Measurements from ENCODE around the gene CSNK1A1.
"Not testable (repeated sequence)": the region's sequence is repeated elsewhere in the genome, so short reads cannot be mapped to it uniquely, and the experiment has no call there.

Gene CSNK1A1

GRCh38 chr5:149567226-149567625, 16.0 kb upstream of the CSNK1A1 start:
- no peak for DNase-seq (ENCODE audit: low read depth, low spot score)
- CTCF ChIA-PET, result interaction anchor here (0.9 to 8.3 kb wide), 11 partner anchors 10 to 253 kb away, joined by 3 to 352 read pairs (median 5); partner anchors contain the start of gene CSNK1A1
- POLR2A ChIA-PET, result interaction anchor here (1.2 kb wide), 1 partner anchor 133 kb away, joined by 3 read pairs; no protein-coding TSS in a partner anchor
- H3K4me3 ChIP-seq (ENCODE audit: low read depth, low read length), result no peak overlapping the region
- TF ChIP-seq CTCF (IDR thresholded peaks at IDR 0.05; ENCODE audit: insufficient read depth, low read length, missing control alignments), result no peak

GRCh38 chr5:149564542-149565140, 13.4 kb upstream of the CSNK1A1 start:
- peak; percentile 35 for TF ChIP-seq CTCF (IDR thresholded peaks at IDR 0.05; ENCODE audit: insufficient read depth, low read length, missing control alignments)
- DNase-seq (ENCODE audit: low read depth, low spot score); H3K4me3 ChIP-seq (ENCODE audit: low read depth, low read length): not testable (repeated sequence)
- CTCF ChIA-PET, result interaction anchor here (0.6 to 8.3 kb wide), 39 partner anchors 10 to 251 kb away, joined by 3 to 352 read pairs (median 4); partner anchors contain the start of genes ARHGEF37, CSNK1A1, GRPEL2 and PCYOX1L
- POLR2A ChIA-PET, result interaction anchor here (0.6 to 1.3 kb wide), 2 partner anchors 119 to 130 kb away, joined by 3 to 12 read pairs; no protein-coding TSS in a partner anchor

- no peak overlapping the region for H3K4me3 ChIP-seq (ENCODE audit: low read depth, low read length)
- DNase-seq (ENCODE audit: low read depth, low spot score), result no peak
- ChIA-PET POLR2A (interaction anchor here (0.9 to 3.8 kb wide), 5 partner anchors 13 to 243 kb away, joined by 3 to 23 read pairs (median 14); partner anchors contain the start of gene CSNK1A1), CTCF (interaction anchor here (0.8 to 15.7 kb wide), 12 partner anchors 12 to 298 kb away, joined by 3 to 678 read pairs (median 12); partner anchors contain the start of genes ARHGEF37 and CSNK1A1)
- no peak for TF ChIP-seq CTCF (IDR thresholded peaks at IDR 0.05; ENCODE audit: insufficient read depth, low read length, missing control alignments)
Measured at GRCh38 chr5:149563466-149563865, 12.2 kb upstream of the CSNK1A1 start.

GRCh38 chr5:149561848-149562247, 10.6 kb upstream of the CSNK1A1 start:
- CTCF ChIA-PET, result interaction anchor here (0.6 to 15.7 kb wide), 14 partner anchors 10 to 296 kb away, joined by 3 to 678 read pairs (median 10); partner anchors contain the start of gene CSNK1A1
- no peak for TF ChIP-seq CTCF (IDR thresholded peaks at IDR 0.05; ENCODE audit: insufficient read depth, low read length, missing control alignments)
- H3K4me3 ChIP-seq (ENCODE audit: low read depth, low read length), result no peak overlapping the region
- POLR2A ChIA-PET, result interaction anchor here (0.6 to 3.8 kb wide), 5 partner anchors 11 to 126 kb away, joined by 3 to 23 read pairs (median 14); partner anchors contain the start of gene CSNK1A1
- DNase-seq (ENCODE audit: low read depth, low spot score), result peak; percentile 82

GRCh38 chr5:149559706-149560105, 8.5 kb upstream of the CSNK1A1 start:
- POLR2A ChIA-PET, result no interaction called here
- TF ChIP-seq CTCF (IDR thresholded peaks at IDR 0.05; ENCODE audit: insufficient read depth, low read length, missing control alignments), result no peak
- no peak overlapping the region for H3K4me3 ChIP-seq (ENCODE audit: low read depth, low read length)
- DNase-seq (ENCODE audit: low read depth, low spot score), result peak; percentile 58
- CTCF ChIA-PET, result interaction anchor here (1.3 to 15.7 kb wide), 4 partner anchors 8 to 193 kb away, joined by 4 to 678 read pairs (median 50); partner anchors contain the start of gene CSNK1A1

GRCh38 chr5:149552553-149553160, 1.4 kb upstream of the CSNK1A1 start:
- H3K4me3 ChIP-seq (ENCODE audit: low read depth, low read length), result no peak overlapping the region
- no peak for DNase-seq (ENCODE audit: low read depth, low spot score)
- ChIA-PET CTCF (interaction anchor here (0.7 to 15.7 kb wide), 14 partner anchors 9 to 597 kb away, joined by 3 to 678 read pairs (median 8); no protein-coding TSS in a partner anchor), POLR2A (no interaction called here)
- TF ChIP-seq CTCF (IDR thresholded peaks at IDR 0.05; ENCODE audit: insufficient read depth, low read length, missing control alignments), result no peak

Data from AG04449 (cell line).